Measurements from ENCODE around the gene ANKHD1. TPM values are rescaled to one million over a fixed set of nuclear protein-coding genes. Genes with fewer than 3 reads are reported as not detected.

The ANKHD1 gene
- polyA plus RNA-seq, 1 of the 3 experiments (the other 2 are of a cell fraction): 26.7 TPM

- TF ChIP-seq USF1 (IDR thresholded peaks at IDR 0.05; ENCODE audit: borderline replicate concordance, low read depth) (no peak; the same call in 1 of the 2 replicates), ELF1 (IDR thresholded peaks at IDR 0.05) (peak; percentile 86), MXI1 (IDR thresholded peaks at IDR 0.05; ENCODE audit: low read depth, low read length) (peak; percentile 75; the same call in 1 of the 2 replicates), RCOR1 (IDR thresholded peaks at IDR 0.05; ENCODE audit: low read length) (no peak; the same call in 1 of the 2 replicates), FOSL2 (IDR thresholded peaks at IDR 0.05; ENCODE audit: borderline replicate concordance, low read depth) (no peak), RAD21 (IDR thresholded peaks at IDR 0.05; ENCODE audit: low read length) (no peak), IRF3 (IDR thresholded peaks at IDR 0.05; ENCODE audit: low read depth, low read length) (no peak), TEAD4 (IDR thresholded peaks at IDR 0.05; ENCODE audit: borderline replicate concordance, insufficient read depth) (no peak)
- TF ChIP-seq, protein P1, sequence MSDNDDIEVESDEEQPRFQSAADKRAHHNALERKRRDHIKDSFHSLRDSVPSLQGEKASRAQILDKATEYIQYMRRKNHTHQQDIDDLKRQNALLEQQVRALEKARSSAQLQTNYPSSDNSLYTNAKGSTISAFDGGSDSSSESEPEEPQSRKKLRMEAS (IDR thresholded peaks at IDR 0.05; ENCODE audit: low read depth): peak; percentile 90; the same call in 1 of the 2 replicates
Measured at GRCh38 chr5:140557136-140557805, 155.6 kb downstream of the ANKHD1 start, which contains the start of gene SRA1 (continued).

DNA sequence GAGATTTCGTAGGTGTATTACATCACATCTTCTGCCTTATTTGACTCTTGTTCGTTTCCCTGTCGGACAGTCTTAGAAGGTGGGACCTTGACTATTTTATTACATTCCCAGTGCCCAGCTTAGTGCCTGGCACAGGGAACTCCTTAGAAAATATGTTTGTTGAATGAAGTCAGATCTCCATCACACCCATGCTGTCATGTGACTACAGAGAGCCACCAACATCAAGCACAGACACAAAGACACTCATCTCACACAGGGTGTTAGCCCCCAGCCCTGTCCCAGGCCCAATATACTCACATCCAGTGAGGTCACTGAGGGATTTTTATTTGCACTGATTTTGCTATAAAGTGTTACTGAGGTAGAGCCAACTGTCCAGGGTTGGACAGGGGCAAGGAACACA lies 156.3 kb downstream of the ANKHD1 start:
- peak overlapping the region; percentile 61 for H3K4me2 ChIP-seq
- H3K4me3 ChIP-seq (ENCODE audit: low read depth in 2 of 2, low read length in 1 of 2): peak overlapping the region in 1 of 2 experiments; percentile 85; a peak in 2 of 4 replicates
- CTCF ChIA-PET: interaction anchor here (0.7 to 1.5 kb wide), 4 partner anchors 10 to 762 kb away, joined by 3 to 6 read pairs (median 3); partner anchors contain the start of genes EIF4EBP3, HBEGF and TAF7
- no peaks in the 10 kb centered on the region for H3K9me2 ChIP-seq
- POLR2A ChIA-PET: interaction anchor here (0.6 to 1.4 kb wide), 7 partner anchors 9 to 157 kb away, joined by 3 to 21 read pairs (median 4); partner anchors contain the start of genes ANKHD1, EIF4EBP3, HARS1 and HARS2
- peak overlapping the region; percentile 68; the same call in 1 of the 2 replicates for H2AFZ ChIP-seq (ENCODE audit: low read depth)
- H3K79me2 ChIP-seq (ENCODE audit: insufficient read depth): peaks cover 43% of the 10 kb centered on the region
- peak overlapping the region; percentile 89 for H3K9ac ChIP-seq
- H3K36me3 ChIP-seq (replicated peaks in 1 of 2; ENCODE audit: control insufficient read depth in 1 of 2, insufficient read depth in 2 of 2, low read length in 1 of 2): peaks cover 6 to 22% of the 10 kb centered on the region in 2 experiments
- DNase-seq: no peak
- 91% methylated on average over 3 of the region's 3 CpGs for whole genome bisulfite sequencing (ENCODE audit: low lambda C conversion rate)
- H4K20me1 ChIP-seq (ENCODE audit: insufficient read depth): peaks cover 4% of the 10 kb centered on the region; the same call in 1 of the 2 replicates
- H3K27me3 ChIP-seq (ENCODE audit: insufficient read depth): no peaks in the 10 kb centered on the region
- H3K9me3 ChIP-seq: no peaks in the 10 kb centered on the region
- peaks cover 9% of the 10 kb centered on the region for H3F3A ChIP-seq (replicated peaks; ENCODE audit: insufficient read depth)
- peaks cover 7 to 23% of the 10 kb centered on the region in 2 experiments; a peak in 3 of 4 replicates for H3K4me1 ChIP-seq (ENCODE audit: control insufficient read depth in 1 of 2, insufficient read depth in 2 of 2, low read depth in 1 of 2, low read length in 1 of 2)
- H3K27ac ChIP-seq (ENCODE audit: low read depth in 2 of 2, low read length in 1 of 2): peak overlapping the region; percentile 78 to 92
- TF ChIP-seq SMC3 (IDR thresholded peaks at IDR 0.05; ENCODE audit: low read depth, low read length) (no peak), MXI1 (IDR thresholded peaks at IDR 0.05; ENCODE audit: low read depth, low read length) (no peak), JUND (IDR thresholded peaks at IDR 0.05) (no peak), RCOR1 (IDR thresholded peaks at IDR 0.05; ENCODE audit: low read length) (no peak), CTCF (IDR thresholded peaks at IDR 0.05) (no peak), GABPA (IDR thresholded peaks at IDR 0.05; ENCODE audit: low read depth) (no peak), TEAD4 (IDR thresholded peaks at IDR 0.05; ENCODE audit: borderline replicate concordance, insufficient read depth) (no peak), ELF1 (IDR thresholded peaks at IDR 0.05) (no peak), NFIC (IDR thresholded peaks at IDR 0.05; ENCODE audit: borderline replicate concordance) (no peak), TCF12 (IDR thresholded peaks at IDR 0.05) (no peak), USF2 (IDR thresholded peaks at IDR 0.05; ENCODE audit: borderline replicate concordance, low read depth, low read length) (no peak), YY1 (IDR thresholded peaks at IDR 0.05; ENCODE audit: low read depth) (no peak), RAD21 (IDR thresholded peaks at IDR 0.05; ENCODE audit: low read length) (no peak)
- TF ChIP-seq, protein P1 (IDR thresholded peaks at IDR 0.05; ENCODE audit: low read depth): no peak
- TF ChIP-seq, protein P2, sequence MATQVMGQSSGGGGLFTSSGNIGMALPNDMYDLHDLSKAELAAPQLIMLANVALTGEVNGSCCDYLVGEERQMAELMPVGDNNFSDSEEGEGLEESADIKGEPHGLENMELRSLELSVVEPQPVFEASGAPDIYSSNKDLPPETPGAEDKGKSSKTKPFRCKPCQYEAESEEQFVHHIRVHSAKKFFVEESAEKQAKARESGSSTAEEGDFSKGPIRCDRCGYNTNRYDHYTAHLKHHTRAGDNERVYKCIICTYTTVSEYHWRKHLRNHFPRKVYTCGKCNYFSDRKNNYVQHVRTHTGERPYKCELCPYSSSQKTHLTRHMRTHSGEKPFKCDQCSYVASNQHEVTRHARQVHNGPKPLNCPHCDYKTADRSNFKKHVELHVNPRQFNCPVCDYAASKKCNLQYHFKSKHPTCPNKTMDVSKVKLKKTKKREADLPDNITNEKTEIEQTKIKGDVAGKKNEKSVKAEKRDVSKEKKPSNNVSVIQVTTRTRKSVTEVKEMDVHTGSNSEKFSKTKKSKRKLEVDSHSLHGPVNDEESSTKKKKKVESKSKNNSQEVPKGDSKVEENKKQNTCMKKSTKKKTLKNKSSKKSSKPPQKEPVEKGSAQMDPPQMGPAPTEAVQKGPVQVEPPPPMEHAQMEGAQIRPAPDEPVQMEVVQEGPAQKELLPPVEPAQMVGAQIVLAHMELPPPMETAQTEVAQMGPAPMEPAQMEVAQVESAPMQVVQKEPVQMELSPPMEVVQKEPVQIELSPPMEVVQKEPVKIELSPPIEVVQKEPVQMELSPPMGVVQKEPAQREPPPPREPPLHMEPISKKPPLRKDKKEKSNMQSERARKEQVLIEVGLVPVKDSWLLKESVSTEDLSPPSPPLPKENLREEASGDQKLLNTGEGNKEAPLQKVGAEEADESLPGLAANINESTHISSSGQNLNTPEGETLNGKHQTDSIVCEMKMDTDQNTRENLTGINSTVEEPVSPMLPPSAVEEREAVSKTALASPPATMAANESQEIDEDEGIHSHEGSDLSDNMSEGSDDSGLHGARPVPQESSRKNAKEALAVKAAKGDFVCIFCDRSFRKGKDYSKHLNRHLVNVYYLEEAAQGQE (IDR thresholded peaks at IDR 0.05; ENCODE audit: low read depth, low read length): no peak
- TF ChIP-seq, protein P3, sequence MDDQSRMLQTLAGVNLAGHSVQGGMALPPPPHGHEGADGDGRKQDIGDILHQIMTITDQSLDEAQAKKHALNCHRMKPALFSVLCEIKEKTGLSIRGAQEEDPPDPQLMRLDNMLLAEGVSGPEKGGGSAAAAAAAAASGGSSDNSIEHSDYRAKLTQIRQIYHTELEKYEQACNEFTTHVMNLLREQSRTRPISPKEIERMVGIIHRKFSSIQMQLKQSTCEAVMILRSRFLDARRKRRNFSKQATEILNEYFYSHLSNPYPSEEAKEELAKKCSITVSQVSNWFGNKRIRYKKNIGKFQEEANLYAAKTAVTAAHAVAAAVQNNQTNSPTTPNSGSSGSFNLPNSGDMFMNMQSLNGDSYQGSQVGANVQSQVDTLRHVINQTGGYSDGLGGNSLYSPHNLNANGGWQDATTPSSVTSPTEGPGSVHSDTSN (IDR thresholded peaks at IDR 0.05): no peak

Measured in SK-N-SH (cell line).